ENCODE measurements around the gene SND1.
"Not testable (repeated sequence)": the region's sequence is repeated elsewhere in the genome, so short reads cannot be mapped to it uniquely, and the experiment has no call there.

The SND1 gene

GRCh38 chr7:128082431-128082830 is 430.4 kb downstream of the SND1 start:
- DNase-seq: no peak

GRCh38 chr7:128084896-128085608 is 433.1 kb downstream of the SND1 start:
- DNase-seq: no peak

- no peak for DNase-seq
Measured at GRCh38 chr7:128090492-128090891, 438.5 kb downstream of the SND1 start.

- DNase-seq: no peak
Measured at GRCh38 chr7:128091106-128091505, 439.1 kb downstream of the SND1 start.

GRCh38 chr7:128092221-128092620 is 440.2 kb downstream of the SND1 start:
- DNase-seq: no peak

- DNase-seq: no peak
Measured at GRCh38 chr7:128093614-128094570, 441.9 kb downstream of the SND1 start.

- no peak for DNase-seq
Measured at GRCh38 chr7:128094686-128095085, 442.7 kb downstream of the SND1 start.

GRCh38 chr7:128097211-128097731 is 445.3 kb downstream of the SND1 start:
- no peak for DNase-seq

GRCh38 chr7:128098629-128099028 is 446.6 kb downstream of the SND1 start:
- DNase-seq: no peak

- DNase-seq: no peak
Measured at GRCh38 chr7:128099204-128099671, 447.2 kb downstream of the SND1 start.

GRCh38 chr7:128100225-128100948 is 448.4 kb downstream of the SND1 start:
- no peak for DNase-seq

GRCh38 chr7:128100949-128101713 is 449.1 kb downstream of the SND1 start:
- DNase-seq: no peak

GRCh38 chr7:128102490-128103291 is 450.7 kb downstream of the SND1 start:
- no peak for DNase-seq

- no peak for DNase-seq
Measured at GRCh38 chr7:128103498-128104107, 451.6 kb downstream of the SND1 start.

- no peak for DNase-seq
Measured at GRCh38 chr7:128104108-128104742, 452.2 kb downstream of the SND1 start.

- no peak for DNase-seq
Measured at GRCh38 chr7:128105228-128106022, 453.4 kb downstream of the SND1 start.

GRCh38 chr7:128106821-128107220 is 454.8 kb downstream of the SND1 start:
- no peak for DNase-seq

GRCh38 chr7:128107516-128107915 is 455.5 kb downstream of the SND1 start:
- not testable (repeated sequence) for DNase-seq

- DNase-seq: no peak
Measured at GRCh38 chr7:128108129-128108528, 456.1 kb downstream of the SND1 start.
